ENCODE measurements around the gene FFAR1.

DNA sequence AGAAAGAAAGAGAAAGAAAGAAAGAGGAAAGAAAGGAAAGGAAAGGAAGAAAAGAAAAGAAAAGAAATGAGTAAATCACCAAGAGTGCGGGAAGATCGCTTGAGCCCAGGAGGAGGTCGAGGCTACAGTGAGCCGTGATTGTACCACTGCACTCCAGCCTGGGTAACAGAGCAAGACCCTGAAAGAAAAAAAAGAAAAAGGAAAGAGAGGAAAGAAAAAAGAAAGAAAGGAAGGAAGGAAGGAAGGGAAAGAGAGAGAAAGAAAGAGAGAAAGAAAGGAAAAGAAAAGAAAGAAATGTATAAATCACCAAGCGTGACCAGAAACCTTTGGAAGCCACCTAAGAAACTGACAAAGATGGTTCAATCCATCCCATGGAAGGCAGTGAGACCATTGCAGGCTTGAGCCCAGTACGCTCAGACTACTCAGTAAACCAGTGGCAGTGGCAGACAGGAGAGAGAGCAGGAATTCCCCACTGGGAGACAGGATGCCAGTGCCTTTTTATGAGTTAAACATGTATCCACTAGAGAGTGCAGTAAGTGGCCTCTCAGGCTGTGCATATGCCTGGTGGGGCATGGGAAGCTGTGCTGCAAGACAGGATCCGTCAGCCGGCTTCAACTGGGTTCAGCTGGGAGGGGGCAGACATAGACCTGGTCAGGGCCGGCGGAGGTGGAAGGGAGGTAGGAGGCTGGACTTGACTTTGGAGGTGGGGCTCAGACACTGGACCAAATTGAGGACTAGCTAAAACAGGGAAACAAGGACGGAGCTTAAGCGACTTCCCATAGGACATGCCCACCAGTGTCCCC, 28.0 kb downstream of the FFAR1 start:
- TF ChIP-seq, protein P1, sequence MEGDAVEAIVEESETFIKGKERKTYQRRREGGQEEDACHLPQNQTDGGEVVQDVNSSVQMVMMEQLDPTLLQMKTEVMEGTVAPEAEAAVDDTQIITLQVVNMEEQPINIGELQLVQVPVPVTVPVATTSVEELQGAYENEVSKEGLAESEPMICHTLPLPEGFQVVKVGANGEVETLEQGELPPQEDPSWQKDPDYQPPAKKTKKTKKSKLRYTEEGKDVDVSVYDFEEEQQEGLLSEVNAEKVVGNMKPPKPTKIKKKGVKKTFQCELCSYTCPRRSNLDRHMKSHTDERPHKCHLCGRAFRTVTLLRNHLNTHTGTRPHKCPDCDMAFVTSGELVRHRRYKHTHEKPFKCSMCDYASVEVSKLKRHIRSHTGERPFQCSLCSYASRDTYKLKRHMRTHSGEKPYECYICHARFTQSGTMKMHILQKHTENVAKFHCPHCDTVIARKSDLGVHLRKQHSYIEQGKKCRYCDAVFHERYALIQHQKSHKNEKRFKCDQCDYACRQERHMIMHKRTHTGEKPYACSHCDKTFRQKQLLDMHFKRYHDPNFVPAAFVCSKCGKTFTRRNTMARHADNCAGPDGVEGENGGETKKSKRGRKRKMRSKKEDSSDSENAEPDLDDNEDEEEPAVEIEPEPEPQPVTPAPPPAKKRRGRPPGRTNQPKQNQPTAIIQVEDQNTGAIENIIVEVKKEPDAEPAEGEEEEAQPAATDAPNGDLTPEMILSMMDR (conservative IDR thresholded peaks at IDR 0.05) = no peak
- no peak for TF ChIP-seq EZH2 (IDR thresholded peaks at IDR 0.05; ENCODE audit: low read depth)

Measured in PC-9 (cell line).